Ishikawa (cell line): ENCODE data around the gene ZGPAT.

Source experiments
- CREB1 ChIP-seq: IDR thresholded peaks from 2 replicates; pipeline ENCODE4 v1.6.1; 2012; ENCODE audit warnings: low read depth
- EP300 ChIP-seq: IDR thresholded peaks from 2 replicates; pipeline ENCODE4 v1.6.1; 2012; ENCODE audit warnings: borderline replicate concordance
- RAD21 ChIP-seq: IDR thresholded peaks from 2 replicates; pipeline ENCODE4 v1.6.1; 2012; ENCODE audit warnings: low read depth
- ZBTB7A ChIP-seq: IDR thresholded peaks from 2 replicates; pipeline ENCODE4 v1.6.1; 2012; ENCODE audit warnings: low read depth

DNA sequence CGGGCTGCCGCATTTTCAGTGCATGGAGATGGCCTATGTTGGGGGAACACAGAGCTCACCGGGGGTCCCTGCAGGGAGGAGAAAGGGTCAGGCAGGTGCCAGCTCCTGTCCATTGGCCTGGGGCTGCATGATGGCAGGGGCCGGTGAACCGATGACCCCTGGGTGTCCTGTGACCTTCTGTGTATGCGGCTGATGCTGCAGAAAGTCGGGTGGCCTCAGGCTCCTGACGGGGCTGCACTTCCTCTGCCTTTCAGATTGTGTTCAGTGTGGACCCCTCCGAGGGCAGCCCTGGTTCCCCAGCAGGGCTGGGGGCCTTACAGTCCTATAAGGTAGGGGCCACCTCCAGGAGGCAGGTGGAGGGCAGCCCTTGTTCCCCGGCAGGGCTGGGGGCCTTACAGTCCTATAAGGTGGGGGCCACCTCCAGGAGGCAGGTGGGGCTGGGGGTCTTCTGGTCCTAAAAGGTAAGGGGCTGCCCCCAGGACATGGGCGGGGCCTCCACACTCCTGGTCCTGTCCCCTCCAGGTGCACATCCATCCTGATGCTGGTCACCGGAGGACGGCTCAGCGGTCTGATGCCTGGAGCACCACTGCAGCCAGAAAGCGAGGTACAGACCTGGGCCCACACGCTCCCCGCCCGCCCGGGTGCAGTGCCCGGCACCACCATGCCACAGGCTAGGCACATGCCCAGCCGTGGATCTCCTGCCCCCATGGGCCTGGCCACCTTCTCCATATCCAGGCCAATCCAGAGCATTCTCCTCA, 22.4 kb upstream of the ZGPAT start:
- TF ChIP-seq EP300 (no peak), CREB1 (no peak), ZBTB7A (no peak), RAD21 (no peak)
